Measurements from ENCODE around the gene PPIP5K2. TPM values are rescaled to one million over a fixed set of nuclear protein-coding genes. Genes with fewer than 3 reads are reported as not detected.

Gene PPIP5K2
- total RNA-seq, 2 donors from 2014 or later: 23.9 to 24.9 TPM

DNA sequence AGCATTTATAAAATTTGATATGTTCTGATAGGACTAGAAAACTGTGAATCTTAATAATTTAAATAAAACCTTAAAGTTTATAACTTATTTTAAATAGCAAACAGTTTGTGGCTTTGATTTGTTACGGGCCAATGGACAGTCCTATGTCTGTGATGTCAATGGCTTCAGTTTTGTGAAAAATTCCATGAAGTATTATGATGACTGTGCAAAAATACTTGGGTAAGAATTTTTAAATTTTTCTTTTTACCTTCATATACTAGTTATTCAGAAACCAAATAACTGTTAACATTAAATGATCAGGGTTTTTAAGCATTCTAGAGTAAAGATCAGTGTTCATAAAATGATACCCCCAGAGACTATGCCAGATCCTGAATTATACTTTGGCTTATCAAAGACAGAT is 31.1 kb downstream of the PPIP5K2 start:
- Histone ChIP-seq H3K4me3 (no peak overlapping the region), H3K27me3 (replicated peaks; ENCODE audit: insufficient read depth) (no peaks in the 10 kb centered on the region), H3K4me1 (replicated peaks) (no peaks in the 10 kb centered on the region), H3K36me3 (no peaks in the 10 kb centered on the region), H3K27ac (no peak overlapping the region), H3K9me3 (no peaks in the 10 kb centered on the region)
- TF ChIP-seq POLR2AphosphoS5 (IDR thresholded peaks at IDR 0.05) (no peak), POLR2A (IDR thresholded peaks at IDR 0.05) (no peak)
- TF ChIP-seq, protein P1, sequence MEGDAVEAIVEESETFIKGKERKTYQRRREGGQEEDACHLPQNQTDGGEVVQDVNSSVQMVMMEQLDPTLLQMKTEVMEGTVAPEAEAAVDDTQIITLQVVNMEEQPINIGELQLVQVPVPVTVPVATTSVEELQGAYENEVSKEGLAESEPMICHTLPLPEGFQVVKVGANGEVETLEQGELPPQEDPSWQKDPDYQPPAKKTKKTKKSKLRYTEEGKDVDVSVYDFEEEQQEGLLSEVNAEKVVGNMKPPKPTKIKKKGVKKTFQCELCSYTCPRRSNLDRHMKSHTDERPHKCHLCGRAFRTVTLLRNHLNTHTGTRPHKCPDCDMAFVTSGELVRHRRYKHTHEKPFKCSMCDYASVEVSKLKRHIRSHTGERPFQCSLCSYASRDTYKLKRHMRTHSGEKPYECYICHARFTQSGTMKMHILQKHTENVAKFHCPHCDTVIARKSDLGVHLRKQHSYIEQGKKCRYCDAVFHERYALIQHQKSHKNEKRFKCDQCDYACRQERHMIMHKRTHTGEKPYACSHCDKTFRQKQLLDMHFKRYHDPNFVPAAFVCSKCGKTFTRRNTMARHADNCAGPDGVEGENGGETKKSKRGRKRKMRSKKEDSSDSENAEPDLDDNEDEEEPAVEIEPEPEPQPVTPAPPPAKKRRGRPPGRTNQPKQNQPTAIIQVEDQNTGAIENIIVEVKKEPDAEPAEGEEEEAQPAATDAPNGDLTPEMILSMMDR (IDR thresholded peaks at IDR 0.05): no peak
- intact Hi-C loops (cut with DNase I): no loop called here
- 95% methylated on average over 1 of the region's 1 CpG for whole genome bisulfite sequencing
- no peak for DNase-seq (ENCODE audit: low spot score)

DNA sequence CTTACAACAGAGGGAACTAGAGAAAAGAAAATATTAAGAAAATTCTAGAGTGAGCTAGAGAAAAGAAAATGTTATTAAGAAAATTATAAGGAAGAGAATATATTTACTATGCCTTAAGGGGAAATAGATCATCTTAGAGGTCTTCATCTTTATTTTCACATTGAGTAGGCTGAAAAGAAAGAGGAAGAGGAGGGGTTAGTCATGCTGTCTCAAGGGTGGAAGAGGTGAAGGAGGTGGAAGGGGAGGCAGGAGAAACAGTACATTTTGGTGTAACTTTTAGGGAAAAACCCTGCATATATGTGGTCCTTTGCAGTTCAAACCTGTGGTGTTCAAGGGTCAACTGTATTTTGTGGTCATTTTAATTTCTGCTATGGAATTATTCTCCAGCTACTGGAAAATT is 46.6 kb downstream of the PPIP5K2 start:
- Histone ChIP-seq H3K27ac (no peak overlapping the region), H3K4me3 (no peak overlapping the region), H3K27me3 (replicated peaks; ENCODE audit: insufficient read depth) (no peaks in the 10 kb centered on the region), H3K4me1 (replicated peaks) (no peaks in the 10 kb centered on the region), H3K9me3 (no peaks in the 10 kb centered on the region), H3K36me3 (no peaks in the 10 kb centered on the region)
- TF ChIP-seq POLR2A (IDR thresholded peaks at IDR 0.05) (no peak), POLR2AphosphoS5 (IDR thresholded peaks at IDR 0.05) (no peak)
- TF ChIP-seq, protein P1 (IDR thresholded peaks at IDR 0.05): no peak
- no peak for DNase-seq (ENCODE audit: low spot score)
- intact Hi-C loops (cut with DNase I): no loop called here

DNA sequence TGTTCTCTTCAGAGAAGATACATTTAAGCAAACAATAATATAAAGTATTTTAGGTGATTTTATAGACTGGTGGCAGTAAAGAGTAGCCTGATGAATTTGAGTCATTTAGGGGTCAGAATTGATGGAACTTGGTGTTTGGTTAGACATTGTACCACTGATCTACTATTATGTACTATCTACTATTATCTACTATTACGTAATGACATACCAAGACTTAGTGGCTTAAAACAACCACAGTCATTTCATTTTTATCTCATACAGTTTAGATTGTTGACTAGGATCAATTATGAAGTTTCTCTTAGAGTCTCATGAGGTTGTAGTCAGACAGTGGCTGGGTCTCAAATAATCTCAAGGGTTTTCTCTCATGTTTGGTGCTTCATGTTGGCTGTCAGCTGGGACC is 54.0 kb downstream of the PPIP5K2 start:
- Histone ChIP-seq H3K4me1 (replicated peaks) (no peaks in the 10 kb centered on the region), H3K27ac (no peak overlapping the region), H3K36me3 (no peaks in the 10 kb centered on the region), H3K27me3 (replicated peaks; ENCODE audit: insufficient read depth) (no peaks in the 10 kb centered on the region), H3K9me3 (no peaks in the 10 kb centered on the region), H3K4me3 (no peak overlapping the region)
- DNase-seq (ENCODE audit: low spot score): no peak
- intact Hi-C loops (cut with DNase I): no loop called here
- TF ChIP-seq POLR2AphosphoS5 (IDR thresholded peaks at IDR 0.05) (no peak), POLR2A (IDR thresholded peaks at IDR 0.05) (no peak)
- TF ChIP-seq, protein P1 (IDR thresholded peaks at IDR 0.05): no peak
- 98% methylated on average over 1 of the region's 1 CpG for WGBS

DNA sequence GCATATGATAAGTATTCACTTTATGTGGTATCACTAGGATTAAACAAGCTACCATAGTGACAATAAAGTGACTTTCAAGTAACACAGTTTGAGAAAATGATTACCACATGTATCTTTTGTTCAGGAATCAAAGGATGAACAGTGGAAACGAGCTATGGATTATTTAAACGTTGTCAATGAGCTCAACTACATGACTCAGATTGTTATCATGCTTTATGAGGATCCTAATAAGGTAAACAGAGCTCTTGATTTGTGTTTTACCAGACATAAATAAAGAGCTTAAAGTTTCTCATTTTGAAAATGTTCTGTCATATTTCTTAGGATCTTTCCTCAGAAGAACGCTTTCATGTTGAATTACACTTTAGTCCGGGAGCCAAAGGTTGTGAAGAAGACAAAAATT is 57.4 kb downstream of the PPIP5K2 start:
- no peak for DNase-seq (ENCODE audit: low spot score)
- TF ChIP-seq POLR2AphosphoS5 (IDR thresholded peaks at IDR 0.05): no peak
- TF ChIP-seq, protein P1 (IDR thresholded peaks at IDR 0.05): no peak
- no peak for TF ChIP-seq POLR2A (IDR thresholded peaks at IDR 0.05)
- Histone ChIP-seq H3K4me1 (replicated peaks) (no peaks in the 10 kb centered on the region), H3K9me3 (no peaks in the 10 kb centered on the region), H3K27me3 (replicated peaks; ENCODE audit: insufficient read depth) (no peaks in the 10 kb centered on the region), H3K4me3 (no peak overlapping the region), H3K36me3 (no peaks in the 10 kb centered on the region), H3K27ac (no peak overlapping the region)
- intact Hi-C loops (cut with DNase I): no loop called here
- WGBS: 59% methylated on average over 4 of the region's 4 CpGs

DNA sequence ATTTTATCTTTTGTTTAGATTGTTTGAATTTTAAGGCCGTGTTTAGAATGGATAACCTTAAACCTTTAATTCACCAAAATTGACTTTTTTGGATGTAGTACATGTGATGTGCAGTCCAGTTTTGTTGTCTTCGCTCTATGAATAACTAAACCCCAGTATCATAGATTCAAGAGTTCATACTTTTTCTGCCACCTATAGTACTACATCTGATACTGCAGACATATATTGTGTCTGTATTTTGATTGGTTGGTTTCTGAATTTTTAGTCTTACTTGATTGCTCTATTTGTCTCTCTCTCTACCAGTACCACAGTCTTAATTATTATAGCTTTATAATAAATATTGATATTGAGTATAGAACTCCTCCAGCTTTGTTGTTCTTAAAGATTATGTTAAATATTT is 58.1 kb downstream of the PPIP5K2 start:
- H3K27me3 ChIP-seq (replicated peaks; ENCODE audit: insufficient read depth): no peaks in the 10 kb centered on the region
- no peaks in the 10 kb centered on the region for H3K36me3 ChIP-seq
- no peak overlapping the region for H3K4me3 ChIP-seq
- H3K27ac ChIP-seq: no peak overlapping the region
- no peak for DNase-seq (ENCODE audit: low spot score)
- no peaks in the 10 kb centered on the region for H3K4me1 ChIP-seq (replicated peaks)
- intact Hi-C loops (cut with DNase I): no loop called here
- H3K9me3 ChIP-seq: no peaks in the 10 kb centered on the region
- WGBS: 84% methylated on average over 2 of the region's 2 CpGs
- TF ChIP-seq POLR2A (IDR thresholded peaks at IDR 0.05): no peak
- TF ChIP-seq, protein P1 (IDR thresholded peaks at IDR 0.05): no peak
- no peak for TF ChIP-seq POLR2AphosphoS5 (IDR thresholded peaks at IDR 0.05)
